Non-pigmented ciliary epithelial cell (primary cell): ENCODE results near the gene TLCD4.
"Not testable (repeated sequence)": the region's sequence is repeated elsewhere in the genome, so short reads cannot be mapped to it uniquely, and the experiment has no call there.

ENCODE experiments used
- DNase-seq: peaks from one replicate; pipeline ENCODE4 v3.0.0-alpha.2; 2010; ENCODE audit warnings: low read depth

Gene TLCD4, protein sequence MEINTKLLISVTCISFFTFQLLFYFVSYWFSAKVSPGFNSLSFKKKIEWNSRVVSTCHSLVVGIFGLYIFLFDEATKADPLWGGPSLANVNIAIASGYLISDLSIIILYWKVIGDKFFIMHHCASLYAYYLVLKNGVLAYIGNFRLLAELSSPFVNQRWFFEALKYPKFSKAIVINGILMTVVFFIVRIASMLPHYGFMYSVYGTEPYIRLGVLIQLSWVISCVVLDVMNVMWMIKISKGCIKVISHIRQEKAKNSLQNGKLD

DNA sequence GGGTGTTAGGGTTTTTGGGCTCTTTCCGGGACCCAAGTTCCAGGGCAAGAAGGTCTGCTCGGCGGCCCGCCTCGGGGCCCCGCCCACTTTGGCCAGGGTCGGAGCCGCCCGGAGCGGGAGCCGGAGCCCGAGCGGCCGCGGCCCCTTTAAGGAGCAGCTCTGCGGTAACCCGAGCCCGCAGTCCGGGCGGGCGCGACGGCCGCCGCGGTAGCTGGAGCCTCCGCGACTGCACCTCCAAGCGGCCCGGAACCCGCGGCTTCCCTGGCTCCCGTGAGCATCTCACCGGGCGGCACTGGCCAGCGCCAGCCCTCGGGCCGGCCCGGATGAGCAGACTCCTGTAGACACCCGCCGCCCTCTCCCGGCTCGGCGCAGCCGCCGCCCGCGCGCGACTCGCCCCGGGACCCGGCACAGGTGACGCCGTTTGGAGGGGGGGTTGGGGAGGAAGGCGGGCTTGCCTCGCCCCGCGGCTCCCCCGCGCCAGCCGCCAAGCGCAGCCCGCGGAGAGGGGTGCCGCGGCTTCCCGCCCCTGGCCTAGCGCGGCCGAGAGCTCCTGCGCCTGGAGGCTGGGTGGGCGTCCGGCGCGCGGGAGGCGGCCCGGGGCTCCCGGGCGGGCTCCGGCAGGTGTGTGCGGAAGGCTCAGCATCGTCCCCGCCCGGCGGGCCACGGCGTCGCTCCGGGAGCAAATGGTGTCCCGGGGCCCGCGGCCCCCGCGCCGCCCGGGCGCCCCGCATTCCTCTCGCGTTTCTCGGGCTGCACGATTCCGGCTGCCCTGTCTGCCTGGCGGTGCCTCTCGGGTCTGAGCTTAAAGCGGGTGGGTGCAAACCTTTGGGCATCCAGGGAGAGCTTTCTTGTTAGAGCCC lies at the start of gene TLCD4:
Gene TLCD4, plus strand, starts transcription at position 149 of the 860 bp plus-strand sequence. CDS start 26,547 bp downstream, outside the sequence.
- DNase-seq: no peak

DNA sequence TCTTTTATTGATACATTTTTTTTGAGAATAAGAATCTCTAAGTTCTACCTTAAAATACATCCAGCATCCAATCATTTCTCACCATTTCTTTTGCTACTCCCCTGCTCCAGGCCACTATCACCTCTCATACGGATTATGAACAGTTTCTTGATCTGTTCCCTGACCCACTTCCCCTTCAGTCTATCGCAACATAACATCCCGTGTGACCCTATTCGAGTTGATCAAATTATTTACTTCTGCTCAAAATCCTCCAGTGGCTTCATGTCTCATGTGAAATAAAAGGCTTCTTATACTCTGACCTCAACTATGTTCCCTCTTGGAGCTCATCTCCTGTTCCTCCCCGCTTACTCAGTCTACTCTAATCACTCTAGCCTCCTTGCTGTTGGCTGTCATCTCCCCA lies 49.6 kb upstream of the TLCD4 start:
- no peak for DNase-seq

DNA sequence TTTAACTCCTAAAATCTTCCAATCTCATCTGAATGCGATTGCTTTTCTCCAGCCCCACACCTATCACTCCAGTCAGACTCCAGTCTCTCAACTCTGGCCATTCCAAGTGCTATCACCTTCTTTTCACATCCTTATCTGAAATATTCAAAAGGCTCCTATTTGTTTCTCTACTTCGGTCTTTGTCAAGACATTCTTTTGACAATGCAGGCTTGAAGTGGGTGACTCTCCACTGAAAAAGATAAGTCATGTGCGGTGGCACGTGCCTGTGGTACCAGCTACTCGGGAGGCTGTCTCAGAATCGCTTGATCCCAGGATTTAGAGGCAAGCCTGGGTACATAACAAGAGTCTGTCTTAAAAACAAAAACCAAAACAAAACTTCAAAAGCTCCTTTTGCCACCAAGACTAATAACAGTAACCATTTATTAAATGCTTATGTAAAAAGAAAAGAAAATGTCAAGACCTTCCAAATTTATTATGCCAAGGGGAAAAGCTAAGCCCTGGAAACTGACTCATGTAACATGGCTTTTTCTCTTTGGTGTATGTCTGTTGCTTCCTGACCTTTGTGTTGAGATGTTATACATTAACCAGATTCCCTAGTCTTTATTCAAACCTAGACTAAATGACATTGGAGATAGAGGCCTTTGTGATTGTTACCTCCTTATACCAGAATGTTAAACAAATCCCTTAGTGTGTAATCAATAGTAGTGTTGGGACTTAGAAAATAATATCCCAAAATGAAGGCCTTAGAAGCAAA lies 48.0 kb upstream of the TLCD4 start:
- DNase-seq: no peak

DNA sequence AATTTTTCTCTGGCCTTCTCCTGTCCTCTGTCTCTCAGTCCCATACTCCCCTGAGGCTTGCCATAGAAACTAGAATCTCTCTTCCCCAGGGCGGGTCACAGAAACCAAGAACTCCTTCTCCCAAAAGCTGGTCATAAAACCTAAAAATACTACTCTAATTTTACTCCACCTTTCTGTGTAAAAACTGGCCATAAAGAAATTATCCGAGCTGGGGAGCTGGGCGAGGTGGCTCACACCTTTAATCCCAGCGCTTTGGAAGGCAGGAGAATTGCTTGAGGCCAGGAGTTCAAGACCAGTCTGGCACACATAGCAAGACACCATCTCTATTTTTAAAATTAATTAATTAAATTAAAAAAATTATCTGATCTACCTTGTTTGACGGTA lies 47.5 kb upstream of the TLCD4 start:
- no peak for DNase-seq

DNA sequence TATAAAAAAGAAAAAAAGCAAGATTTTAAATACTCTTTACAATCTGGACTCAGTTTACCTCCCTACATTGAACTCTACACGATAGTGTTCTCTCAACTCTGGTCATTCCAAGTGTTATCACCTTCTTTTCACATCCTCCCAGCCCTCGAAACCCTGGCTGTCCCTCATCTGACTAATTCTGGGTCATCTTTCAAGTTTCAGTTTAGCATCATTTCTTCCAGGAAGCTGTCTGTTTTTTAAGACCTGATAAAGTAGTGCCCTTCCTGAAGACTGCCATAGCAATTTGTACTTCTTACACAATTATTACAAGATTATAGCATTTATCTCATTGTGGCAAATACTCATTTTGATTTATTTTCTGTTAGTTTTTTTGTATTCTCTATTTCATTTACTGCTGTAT lies 45.6 kb upstream of the TLCD4 start:
- no peak for DNase-seq

DNA sequence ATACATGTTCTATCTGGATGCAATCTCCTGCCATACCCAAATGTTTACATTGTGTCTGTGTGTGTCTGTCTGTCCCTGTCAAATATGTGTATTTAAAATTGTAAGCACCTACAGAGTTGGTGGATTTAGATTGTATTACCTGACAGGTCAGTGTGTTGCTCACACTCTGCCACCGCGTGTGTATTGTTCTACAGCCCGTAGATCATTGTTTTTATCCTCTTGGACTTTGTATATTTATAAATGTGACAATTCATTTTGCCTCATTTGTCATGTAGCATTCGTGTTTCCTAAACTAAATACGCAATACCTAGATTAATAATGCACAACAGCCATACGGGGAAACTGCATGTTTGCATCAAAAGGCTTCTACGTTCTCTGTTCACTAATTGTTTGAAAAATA lies 45.0 kb upstream of the TLCD4 start:
- DNase-seq: no peak

DNA sequence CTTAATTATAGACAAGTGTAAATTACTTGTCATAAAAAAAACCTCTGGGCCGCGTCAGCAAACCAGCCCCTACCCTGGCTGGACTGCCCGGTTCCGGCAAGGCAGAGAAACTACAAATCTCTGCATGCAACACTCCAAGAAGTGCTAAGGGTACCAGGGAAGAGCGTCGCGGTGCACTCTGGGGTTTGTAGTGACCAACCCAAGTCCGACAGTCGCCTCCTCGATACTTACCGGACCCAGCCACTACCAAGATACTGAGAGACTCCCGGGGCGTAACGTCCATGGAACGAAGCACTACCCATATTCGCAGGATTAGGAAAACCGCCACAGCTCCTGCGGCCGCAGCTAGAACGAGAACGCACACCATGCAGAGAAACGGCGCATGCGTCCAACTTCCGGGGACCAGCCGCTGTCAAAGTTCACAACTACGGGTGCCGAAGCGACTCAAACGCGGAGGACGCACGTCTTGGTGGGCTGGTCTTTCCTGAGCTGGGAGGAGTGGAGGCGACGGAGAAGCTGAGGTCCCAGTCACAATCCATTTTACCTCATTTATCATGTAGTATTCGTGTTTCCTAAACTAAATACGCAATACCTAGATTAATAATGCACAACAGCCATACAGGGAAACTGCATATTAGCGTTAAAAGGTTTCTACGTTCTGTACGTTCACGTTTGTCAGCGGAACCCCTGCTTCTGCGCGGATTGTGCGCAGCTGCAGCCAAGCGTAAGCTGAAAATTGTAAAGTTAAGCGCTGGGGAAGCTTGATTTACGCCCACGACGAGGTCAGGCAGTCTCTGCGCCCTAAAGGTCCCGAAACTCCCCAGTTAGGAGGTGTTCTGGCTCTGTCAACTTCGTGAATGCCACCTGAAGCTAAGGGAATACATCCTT lies 44.4 kb upstream of the TLCD4 start, which contains the start of gene ALG14:
Gene ALG14, minus strand, starts transcription at position 420 of the 888 bp plus-strand sequence. Its CDS starts 53 bp downstream, at position 367.
- peak; percentile 83 for DNase-seq

DNA sequence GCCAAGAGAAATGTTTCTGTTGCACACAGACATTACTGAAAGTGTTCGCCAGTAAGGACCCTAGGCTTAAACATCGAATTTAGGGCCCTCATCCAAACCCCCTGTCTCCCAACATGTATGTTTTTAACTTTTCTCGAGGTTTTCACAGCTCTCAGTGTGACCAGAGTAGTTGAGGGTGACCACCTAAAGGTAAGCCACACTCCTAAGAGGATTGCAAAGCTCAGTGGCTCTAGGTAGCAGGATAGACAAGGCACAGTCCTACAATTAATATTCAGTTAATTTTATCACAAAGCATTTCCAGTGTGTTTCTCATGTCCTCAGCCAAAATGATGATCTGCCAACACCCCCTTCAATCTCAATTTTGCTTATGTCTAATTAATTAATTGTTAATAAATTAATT lies 43.7 kb upstream of the TLCD4 start:
- no peak for DNase-seq

DNA sequence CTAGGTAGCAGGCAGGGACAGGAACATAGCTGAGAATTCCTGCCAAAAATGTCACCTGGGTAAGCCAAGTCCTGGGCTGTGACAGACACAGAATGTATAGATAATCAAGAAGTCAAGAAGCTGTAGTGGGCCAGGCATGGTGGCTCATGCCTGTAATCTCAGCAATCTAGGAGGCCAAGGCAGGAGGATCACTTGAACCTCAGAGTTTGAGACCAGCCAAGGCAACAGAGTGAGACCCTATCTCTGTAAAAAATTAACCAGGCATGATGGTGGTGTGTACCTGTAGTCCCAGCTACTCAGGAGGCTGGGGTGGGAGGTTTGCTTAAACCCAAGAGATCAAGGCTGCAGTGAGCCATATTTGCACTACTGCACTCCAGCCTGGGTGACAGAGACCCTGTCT lies 41.1 kb upstream of the TLCD4 start:
- DNase-seq: no peak

DNA sequence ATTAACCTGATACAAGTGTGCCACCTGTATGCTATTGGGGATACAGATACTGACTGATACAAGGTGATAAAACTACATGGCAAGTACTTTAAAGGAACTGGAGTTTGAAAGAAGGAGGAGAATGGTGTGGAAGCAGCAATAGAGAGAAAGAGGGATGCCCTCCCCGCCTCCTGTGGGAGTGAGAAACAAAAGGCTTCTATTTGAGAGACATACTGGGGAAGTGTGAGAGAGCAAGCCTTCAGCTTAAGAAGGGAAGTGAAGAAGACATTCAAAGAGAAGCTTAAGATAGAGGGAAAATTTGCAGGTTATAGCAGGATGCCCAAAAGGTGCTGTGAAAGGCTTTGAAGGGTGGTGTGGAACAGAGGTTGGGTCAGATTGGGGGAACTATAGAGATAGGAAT lies 36.7 kb upstream of the TLCD4 start:
- DNase-seq: no peak

DNA sequence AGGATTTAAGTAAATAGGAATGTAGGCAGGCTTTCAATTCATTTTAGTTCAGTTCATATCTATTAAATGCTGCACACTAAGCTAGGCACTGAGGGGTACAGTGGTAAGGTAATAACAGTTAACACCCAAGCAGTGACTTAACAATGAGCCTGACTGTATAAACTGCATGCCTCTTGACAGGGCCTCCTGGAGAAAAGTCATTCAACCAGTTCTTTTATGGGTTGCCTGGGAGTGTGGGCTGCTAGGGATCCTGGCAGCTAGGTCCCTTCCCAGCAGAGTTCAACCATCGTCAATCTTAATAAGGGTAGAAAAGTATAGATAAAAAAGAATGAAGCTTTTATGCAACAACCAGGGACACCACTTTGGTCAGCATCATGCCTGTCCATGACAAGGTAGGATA lies 36.3 kb upstream of the TLCD4 start:
- no peak for DNase-seq

DNA sequence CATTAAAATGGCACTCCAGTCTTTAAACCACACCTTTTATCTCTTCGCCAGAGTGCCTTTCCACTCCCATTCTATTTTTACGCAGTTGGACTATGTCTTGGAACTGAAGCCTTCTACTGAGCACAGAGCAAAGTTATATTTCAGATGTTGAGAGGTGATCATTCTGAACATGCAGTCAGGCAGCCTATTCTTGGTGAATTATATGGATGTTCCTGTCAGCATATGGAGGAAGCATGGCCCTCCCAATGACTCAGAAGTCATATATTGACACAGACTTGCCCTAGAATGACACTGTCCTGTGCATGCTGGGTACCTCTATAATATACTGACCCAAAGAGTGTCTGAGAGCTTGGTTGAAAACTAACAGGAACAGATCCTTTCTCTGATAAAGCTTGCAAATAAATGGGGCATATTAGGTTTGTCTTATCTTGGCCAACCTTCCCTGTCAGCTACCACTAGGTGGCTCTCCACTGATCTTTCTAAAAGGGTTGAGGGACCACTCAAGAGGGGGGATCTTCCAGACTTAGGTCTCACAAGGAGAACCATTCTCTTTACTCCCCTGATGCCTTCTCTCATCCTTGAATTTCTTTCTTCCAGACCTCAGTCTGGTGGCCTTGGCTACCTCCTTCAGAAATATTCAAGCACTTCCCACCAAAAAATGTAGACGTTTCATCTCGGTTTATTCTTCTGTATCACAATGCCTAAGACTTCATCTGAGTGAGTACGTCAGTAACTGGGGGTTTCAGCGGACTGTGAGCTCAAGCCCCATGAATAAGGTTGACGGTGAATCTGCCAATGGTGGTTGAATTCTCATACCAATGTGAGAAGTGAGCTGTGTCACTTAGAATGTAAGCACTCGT lies 32.6 kb upstream of the TLCD4 start:
- no peak for DNase-seq

DNA sequence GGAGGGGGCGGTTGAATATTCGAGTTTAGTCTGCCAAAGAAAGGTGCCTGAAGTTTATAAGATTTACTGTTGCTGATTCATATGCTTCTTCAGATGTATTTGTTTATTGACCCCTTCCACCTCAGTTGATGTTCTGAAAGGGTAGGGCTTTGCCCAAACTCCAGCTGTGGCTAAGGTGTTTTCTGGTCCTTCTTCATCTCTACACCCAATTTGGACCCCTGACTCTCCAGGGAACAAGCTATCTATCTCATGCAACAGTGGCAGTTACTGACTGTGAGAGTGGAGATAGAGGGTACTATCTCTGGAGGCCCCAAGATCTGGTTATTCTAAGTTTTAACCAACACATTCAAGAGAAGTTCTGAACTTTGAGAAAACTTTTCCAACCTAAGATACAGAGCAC lies 31.8 kb upstream of the TLCD4 start:
- DNase-seq: no peak

DNA sequence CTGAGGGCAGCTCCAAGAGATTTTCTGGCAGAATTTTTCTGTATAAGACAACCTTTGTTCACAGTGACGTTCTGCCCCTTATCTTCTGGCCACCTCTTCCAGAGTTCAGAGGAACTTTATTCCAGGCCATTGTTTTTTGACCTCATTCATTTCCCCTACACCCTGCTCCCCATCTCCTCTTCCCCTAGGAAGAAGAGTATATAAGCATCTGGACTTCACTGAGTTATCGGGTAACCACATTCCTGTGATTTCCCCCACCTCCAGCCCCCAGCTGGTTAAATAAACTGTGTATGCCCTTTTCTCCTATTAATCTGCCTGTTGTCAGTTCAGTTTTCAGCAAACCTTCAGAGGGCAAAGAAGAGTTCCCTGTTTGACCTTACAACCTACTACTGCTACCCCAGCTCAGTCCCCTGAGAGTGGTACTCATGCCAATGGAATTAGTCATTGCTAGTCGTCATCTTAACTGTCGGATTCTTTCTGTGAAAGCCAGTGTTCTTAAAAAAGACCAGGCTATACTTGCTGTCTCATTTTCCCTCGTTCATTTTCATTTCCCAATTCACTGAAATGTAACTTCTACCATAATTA lies 30.1 kb upstream of the TLCD4 start:
- peak; percentile 71 for DNase-seq

DNA sequence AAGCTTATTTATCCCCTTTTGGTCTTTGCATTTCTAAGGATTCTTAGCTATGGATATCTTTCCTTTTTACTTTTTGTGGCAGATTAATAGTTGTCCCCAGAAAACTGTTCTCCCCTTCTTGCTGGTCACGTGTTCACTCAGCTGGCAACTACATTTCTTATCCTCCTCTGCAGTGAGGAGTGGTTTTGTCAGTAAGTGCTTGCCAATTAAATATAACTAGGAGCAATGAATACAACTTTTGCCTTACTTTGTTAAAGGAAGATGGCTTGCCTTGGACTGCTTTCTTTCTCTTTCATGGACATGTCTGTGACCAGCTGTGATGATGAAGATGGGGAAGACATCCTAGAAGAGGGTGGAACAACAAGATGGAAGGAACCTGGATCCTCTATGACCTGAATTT lies 28.9 kb upstream of the TLCD4 start:
- DNase-seq: no peak

DNA sequence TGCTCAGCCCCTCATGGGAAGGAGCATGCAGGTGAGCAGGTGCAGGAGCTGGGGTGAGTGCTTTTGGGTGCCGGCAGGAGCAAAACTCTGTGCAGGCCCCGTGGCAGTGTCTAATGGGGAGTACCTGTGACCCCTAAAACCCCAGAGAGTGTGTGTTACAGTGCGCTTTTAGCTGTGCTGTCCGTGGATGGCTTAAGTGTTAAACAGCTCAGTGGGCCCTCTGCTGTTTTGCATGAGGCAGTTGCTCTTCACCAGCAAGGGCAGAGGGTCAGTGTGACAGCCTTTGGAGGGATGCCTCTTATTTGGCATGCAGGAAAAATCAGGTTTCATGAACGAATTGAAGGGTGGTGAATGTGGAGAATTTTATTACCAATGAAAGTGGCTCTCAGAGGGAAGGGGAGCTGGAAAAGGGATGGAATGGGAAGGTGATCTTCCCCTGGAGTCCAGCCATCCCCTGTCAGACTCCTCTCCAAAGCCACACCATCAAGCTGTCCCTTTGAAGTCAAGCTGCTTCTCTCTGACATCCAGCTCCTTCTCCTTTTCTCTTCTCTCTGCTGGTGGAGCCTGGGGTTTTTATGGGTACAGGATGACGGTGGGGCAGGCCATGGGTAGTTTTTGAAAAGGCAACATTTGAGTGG lies 27.4 kb upstream of the TLCD4 start:
- DNase-seq: no peak

DNA sequence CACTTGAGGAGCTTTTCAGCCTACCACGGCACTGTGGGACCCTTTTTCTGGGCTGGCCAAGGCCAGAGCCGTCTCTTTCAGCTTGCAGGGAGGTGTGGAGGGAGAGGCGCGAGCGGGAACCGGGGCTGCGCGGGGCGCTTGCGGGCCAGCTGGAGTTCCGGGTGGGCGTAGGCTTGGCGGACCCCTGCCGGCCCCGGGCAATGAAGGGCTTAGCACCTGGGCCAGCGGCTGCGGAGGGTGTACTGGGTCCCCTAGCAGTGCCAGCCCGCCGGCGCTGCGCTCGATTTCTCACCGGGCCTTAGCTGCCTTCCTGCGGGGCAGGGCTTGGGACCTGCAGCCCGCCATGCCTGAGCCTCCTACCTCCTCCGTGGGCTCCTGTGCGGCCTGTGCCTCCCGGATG lies 25.9 kb upstream of the TLCD4 start:
- DNase-seq: not testable (repeated sequence)

DNA sequence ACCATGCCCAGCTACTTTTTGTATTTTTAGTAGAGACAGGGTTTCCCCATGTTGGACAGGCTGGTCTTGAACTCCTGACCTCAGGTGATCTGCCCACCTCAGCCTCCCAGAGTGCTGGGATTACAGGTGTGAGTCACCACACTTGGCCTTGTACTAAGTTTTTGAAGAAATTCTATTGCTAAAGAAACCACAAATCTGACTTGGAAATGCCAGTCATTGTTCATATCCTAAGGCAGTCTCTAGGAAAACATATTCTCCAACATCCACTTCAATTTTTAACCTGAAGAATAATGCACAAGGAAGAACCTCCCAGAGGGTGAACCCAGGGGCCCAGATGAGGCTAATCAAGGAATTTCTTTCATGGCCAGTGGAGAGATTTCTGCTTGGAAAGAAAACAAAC lies 24.3 kb upstream of the TLCD4 start:
- not testable (repeated sequence) for DNase-seq

DNA sequence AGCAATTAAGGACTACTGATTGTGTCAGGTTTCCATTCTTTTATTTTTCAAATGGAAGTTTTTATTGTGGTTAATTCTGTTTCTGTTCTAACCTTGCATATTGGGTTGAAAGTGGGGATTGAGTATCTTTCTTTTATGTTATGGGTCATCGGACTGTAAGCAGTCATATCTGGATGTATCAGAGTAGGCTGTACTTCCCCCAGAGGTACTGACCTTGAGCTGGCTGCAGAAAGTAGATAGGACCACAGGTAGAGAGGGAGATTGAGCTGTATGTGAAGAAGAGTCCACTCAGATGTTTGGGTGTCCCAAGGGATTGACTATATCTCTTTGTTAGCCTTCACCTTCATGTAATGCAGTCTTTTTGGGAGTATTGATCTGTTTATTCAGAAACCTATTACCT lies 23.9 kb upstream of the TLCD4 start:
- DNase-seq: no peak

DNA sequence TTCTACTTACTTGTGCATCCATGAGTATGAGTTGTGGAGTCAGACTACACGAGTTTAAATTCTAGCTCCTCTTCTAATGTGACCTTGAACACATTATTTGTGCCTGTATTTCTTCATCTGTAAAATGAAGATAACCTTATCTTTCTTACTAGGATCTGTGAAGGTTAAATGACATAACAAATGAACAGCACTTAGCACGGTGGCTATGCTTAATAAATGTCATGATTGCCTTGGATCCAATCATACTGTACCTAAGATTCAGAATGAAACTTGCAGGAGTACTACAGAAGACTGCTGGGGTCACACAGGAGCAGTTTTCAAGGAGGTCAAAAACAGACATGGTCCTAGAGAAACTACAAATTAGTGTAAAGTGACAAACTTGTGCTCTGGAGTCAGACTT lies 22.2 kb upstream of the TLCD4 start:
- no peak for DNase-seq
